Mesendoderm (in vitro differentiated cells): Measurements from ENCODE around the gene KMT2D.
A peak's percentile ranks its signal among the peaks of the same experiment; 100 is the strongest.

Source experiments
- DNase-seq: peaks from one replicate; pipeline ENCODE4 v3.0.0; 2013
- H2AK5ac ChIP-seq: 2 replicates; pipeline ENCODE4 v1.6.1; 2013; ENCODE audit warnings: low read length, inconsistent platforms
- H2BK120ac ChIP-seq: 2 replicates; pipeline ENCODE4 v1.6.1; 2013; ENCODE audit warnings: low read depth, mild to moderate bottlenecking, low read length, moderate library complexity, mixed read lengths
- H2BK15ac ChIP-seq: replicated peaks from 2 replicates; pipeline ENCODE4 v1.6.1; 2013; ENCODE audit warnings: low read depth, mild to moderate bottlenecking, moderate library complexity
- H2BK5ac ChIP-seq: 2 replicates; pipeline ENCODE4 v1.6.1; 2013; ENCODE audit warnings: low read length, inconsistent platforms
- H3K18ac ChIP-seq: 2 replicates; pipeline ENCODE4 v1.6.1; 2013; ENCODE audit warnings: mild to moderate bottlenecking, low read length, mixed read lengths
- H3K23ac ChIP-seq: one replicate; pipeline ENCODE4 v1.6.1; 2013; ENCODE audit warnings: low read length
- H3K27ac ChIP-seq: 2 replicates; pipeline ENCODE4 v1.5.1; 2013; ENCODE audit warnings: low read depth, mild to moderate bottlenecking, inconsistent platforms, low read length, moderate library complexity
- H3K27me3 ChIP-seq: 2 replicates; pipeline ENCODE4 v1.6.1; 2013; ENCODE audit warnings: low read length, control low read depth, mild to moderate bottlenecking, inconsistent platforms; ENCODE audit not compliant: insufficient read depth, poor library complexity
- H3K36me3 ChIP-seq: 2 replicates; pipeline ENCODE4 v1.6.1; 2013; ENCODE audit warnings: low read length, inconsistent platforms; ENCODE audit not compliant: control insufficient read depth, insufficient read depth
- H3K4ac ChIP-seq: one replicate; pipeline ENCODE4 v1.6.1; 2013; ENCODE audit warnings: low read depth, mild to moderate bottlenecking, low read length, moderate library complexity
- H3K4me1 ChIP-seq: 2 replicates; pipeline ENCODE4 v1.6.1; 2013; ENCODE audit warnings: low read depth, low read length, inconsistent platforms; ENCODE audit not compliant: control insufficient read depth
- H3K4me2 ChIP-seq: 2 replicates; pipeline ENCODE4 v1.6.1; 2013; ENCODE audit warnings: low read length
- H3K4me3 ChIP-seq: 2 replicates; pipeline ENCODE4 v1.5.1; 2013; ENCODE audit warnings: mild to moderate bottlenecking, low read length
- H3K56ac ChIP-seq: one replicate; pipeline ENCODE4 v1.6.1; 2013; ENCODE audit warnings: low read length
- H3K79me1 ChIP-seq: 2 replicates; pipeline ENCODE4 v1.6.1; 2013; ENCODE audit warnings: low read length, inconsistent platforms
- H3K79me2 ChIP-seq: 2 replicates; pipeline ENCODE4 v1.6.1; 2013; ENCODE audit warnings: mild to moderate bottlenecking, low read length; ENCODE audit not compliant: control insufficient read depth, insufficient read depth
- H3K9ac ChIP-seq: 2 replicates; pipeline ENCODE4 v1.6.1; 2013; ENCODE audit warnings: low read length, inconsistent platforms
- H4K5ac ChIP-seq: one replicate; pipeline ENCODE4 v1.6.1; 2013; ENCODE audit warnings: low read length
- H4K8ac ChIP-seq: one replicate; pipeline ENCODE4 v1.6.1; 2013; ENCODE audit warnings: low read depth, mild to moderate bottlenecking, control low read depth, low read length, moderate library complexity
- WGBS: extraction: QIAGEN DNeasy Blood & Tissue Kit; methylation state at CpG from one replicate; pipeline ENCODE4 v1.1.7; 2013; ENCODE audit warnings: low lambda C conversion rate, missing lambda C conversion rate; ENCODE audit not compliant: insufficient coverage; ENCODE audit errors: extremely low coverage; 5-methylcytosine and 5-hydroxymethylcytosine counted together

Gene KMT2D

DNA sequence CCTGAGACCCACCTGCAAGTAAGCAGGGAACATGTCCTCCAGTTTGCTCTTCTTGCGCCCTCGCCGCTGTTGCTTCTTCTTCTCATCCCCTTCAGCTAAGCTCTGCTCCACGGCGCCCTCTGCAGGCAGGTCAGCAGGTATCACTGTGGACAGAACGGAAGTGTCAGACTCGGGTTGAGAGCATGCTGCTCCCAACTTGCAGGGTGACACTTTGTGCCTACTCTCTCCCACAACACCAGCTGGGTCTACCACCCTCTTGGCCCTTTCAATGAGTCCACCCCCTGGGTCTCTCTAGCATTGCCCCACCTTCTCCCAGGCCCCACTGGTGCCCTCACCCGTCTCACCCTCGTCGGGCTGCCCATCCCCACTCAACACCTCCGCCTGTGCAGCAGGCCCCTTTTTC is 16.7 kb downstream of the KMT2D start:
- peak; percentile 79 for DNase-seq
- WGBS = no CpG with 5 or more reads among the region's 11 CpGs
- Histone ChIP-seq H3K56ac (no peak overlapping the region), H3K4ac (no peak overlapping the region), H3K18ac (no peak overlapping the region), H3K27me3 (no peaks in the 10 kb centered on the region), H3K27ac (no peak overlapping the region), H3K79me1 (peaks cover 3% of the 10 kb centered on the region), H3K4me3 (no peak overlapping the region), H2BK5ac (no peak overlapping the region), H4K5ac (no peak overlapping the region), H3K36me3 (peaks cover 50% of the 10 kb centered on the region), H4K8ac (no peak overlapping the region), H3K23ac (no peak overlapping the region), H3K4me2 (no peak overlapping the region), H3K9ac (no peak overlapping the region), H3K79me2 (no peaks in the 10 kb centered on the region), H2BK120ac (no peak overlapping the region), H2BK15ac (no peak overlapping the region), H3K4me1 (no peaks in the 10 kb centered on the region), H2AK5ac (no peak overlapping the region)

DNA sequence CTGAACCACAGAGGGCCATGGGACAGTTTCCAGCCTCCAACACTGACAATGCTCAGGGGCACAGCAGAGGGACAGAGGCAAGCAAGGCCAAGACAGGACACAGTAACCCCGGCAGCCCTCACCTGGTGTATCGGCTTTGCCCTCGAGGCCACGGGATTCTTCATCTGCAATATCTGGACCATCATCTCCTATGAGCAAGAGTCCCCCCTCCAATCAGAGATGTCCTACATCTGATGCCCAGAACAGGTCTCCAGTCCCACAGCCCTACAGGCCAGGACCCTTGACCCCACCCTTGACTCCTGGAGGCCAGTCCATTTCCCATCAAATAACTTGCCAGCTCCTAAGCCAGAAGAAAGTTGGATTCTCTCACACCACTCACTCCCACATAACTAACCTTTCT is 17.4 kb downstream of the KMT2D start:
- no CpG with 5 or more reads among the region's 4 CpGs for WGBS
- no peak overlapping the region for H4K5ac ChIP-seq
- no peak overlapping the region for H2BK15ac ChIP-seq
- H3K36me3 ChIP-seq = peaks cover 51% of the 10 kb centered on the region
- H3K27ac ChIP-seq = no peak overlapping the region
- H3K27me3 ChIP-seq = no peaks in the 10 kb centered on the region
- H3K4ac ChIP-seq = no peak overlapping the region
- no peak overlapping the region for H3K18ac ChIP-seq
- no peak overlapping the region for H3K56ac ChIP-seq
- no peaks in the 10 kb centered on the region for H3K79me2 ChIP-seq
- no peak for DNase-seq
- peaks cover 1% of the 10 kb centered on the region for H3K79me1 ChIP-seq
- H2BK120ac ChIP-seq = no peak overlapping the region
- H2BK5ac ChIP-seq = no peak overlapping the region
- H3K4me3 ChIP-seq = no peak overlapping the region
- no peak overlapping the region for H4K8ac ChIP-seq
- no peak overlapping the region for H3K23ac ChIP-seq
- H2AK5ac ChIP-seq = no peak overlapping the region
- H3K9ac ChIP-seq = no peak overlapping the region
- no peak overlapping the region for H3K4me2 ChIP-seq
- H3K4me1 ChIP-seq = no peaks in the 10 kb centered on the region

DNA sequence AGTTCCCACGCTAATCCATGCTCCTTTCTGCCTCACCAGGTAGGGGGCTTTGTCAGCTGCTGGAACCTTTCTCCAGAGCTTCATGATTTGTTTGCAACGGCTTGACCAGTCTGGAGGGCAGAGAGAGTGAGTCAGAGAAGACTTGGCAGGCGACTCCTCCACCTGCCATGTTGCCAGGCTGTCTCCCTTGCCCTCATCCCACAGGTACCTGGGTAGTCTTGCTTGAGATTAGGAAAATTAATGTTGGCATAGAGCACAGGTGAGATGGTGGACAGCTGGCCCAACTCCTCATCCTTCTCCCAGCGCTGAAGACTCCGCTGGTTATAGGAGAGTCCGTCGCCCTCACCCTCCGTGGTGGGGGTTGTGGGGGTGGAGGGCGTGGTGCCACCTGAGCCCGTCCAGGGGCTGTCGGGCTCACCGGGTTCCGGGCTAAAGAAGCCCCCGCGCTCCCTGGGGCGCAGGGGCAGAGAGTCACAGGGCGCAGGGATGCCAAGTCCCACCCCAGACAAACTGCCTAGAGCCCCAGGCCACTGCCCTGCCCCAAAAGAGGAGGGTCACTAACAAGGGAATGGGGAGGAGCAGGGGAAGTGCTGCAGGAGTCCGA is 18.6 kb downstream of the KMT2D start:
- H2BK5ac ChIP-seq = no peak overlapping the region
- H3K4me2 ChIP-seq = no peak overlapping the region
- no peak overlapping the region for H2BK120ac ChIP-seq
- H4K8ac ChIP-seq = no peak overlapping the region
- H3K4me3 ChIP-seq = no peak overlapping the region
- no peak overlapping the region for H3K56ac ChIP-seq
- H3K27me3 ChIP-seq = no peaks in the 10 kb centered on the region
- H3K79me2 ChIP-seq = no peaks in the 10 kb centered on the region
- H4K5ac ChIP-seq = no peak overlapping the region
- peaks cover 58% of the 10 kb centered on the region for H3K36me3 ChIP-seq
- no peak overlapping the region for H3K27ac ChIP-seq
- WGBS = no CpG with 5 or more reads among the region's 18 CpGs
- H3K18ac ChIP-seq = no peak overlapping the region
- no peaks in the 10 kb centered on the region for H3K4me1 ChIP-seq
- no peak overlapping the region for H2BK15ac ChIP-seq
- no peak overlapping the region for H3K4ac ChIP-seq
- H3K23ac ChIP-seq = no peak overlapping the region
- DNase-seq = no peak
- peaks cover 3% of the 10 kb centered on the region for H3K79me1 ChIP-seq
- H2AK5ac ChIP-seq = no peak overlapping the region
- no peak overlapping the region for H3K9ac ChIP-seq

DNA sequence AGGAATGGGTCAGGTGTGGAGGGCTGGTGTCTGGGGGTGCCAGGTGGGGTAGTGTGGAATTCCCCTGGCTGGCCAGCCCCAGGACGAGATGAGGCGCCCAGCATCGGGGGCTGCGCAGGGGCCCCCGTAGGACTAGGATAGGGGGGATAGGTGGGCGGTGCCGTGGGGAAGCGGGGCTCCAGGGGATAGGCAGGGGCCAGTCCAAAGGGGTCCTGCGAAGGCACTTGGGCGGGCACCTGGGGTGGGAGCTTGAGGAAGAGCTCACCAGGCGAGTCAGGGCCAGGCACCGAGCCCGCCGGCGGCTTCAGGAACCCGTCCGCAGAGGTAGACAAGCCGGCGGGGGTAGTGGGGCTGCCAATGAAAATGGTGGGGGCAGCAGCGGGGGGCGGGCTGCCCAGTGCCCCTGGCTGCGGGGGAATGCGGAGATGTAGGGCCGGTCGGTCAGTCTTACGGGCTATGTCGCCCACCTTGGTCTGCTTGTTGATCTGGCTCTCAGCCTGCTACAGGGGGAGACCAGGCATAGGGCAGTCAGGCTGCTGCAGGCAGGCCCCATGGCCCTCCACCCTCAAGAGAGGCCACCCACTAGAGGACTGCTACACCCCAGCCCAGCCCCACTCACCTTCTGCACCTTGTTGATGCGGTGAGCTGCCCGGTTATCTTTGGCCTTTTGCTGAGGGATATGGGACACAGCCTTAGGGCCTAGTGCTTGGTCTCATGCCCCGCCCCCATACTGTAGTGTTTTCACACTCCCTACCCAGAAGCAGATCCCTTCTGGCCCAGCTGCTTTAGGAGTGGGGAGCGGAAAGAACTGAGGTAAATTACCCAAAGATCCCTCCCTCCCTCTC is 19.3 kb downstream of the KMT2D start:
- no CpG with 5 or more reads among the region's 31 CpGs for WGBS
- H4K8ac ChIP-seq = no peak overlapping the region
- H3K36me3 ChIP-seq = peaks cover 55% of the 10 kb centered on the region
- H3K56ac ChIP-seq = no peak overlapping the region
- no peak overlapping the region for H2AK5ac ChIP-seq
- H3K27me3 ChIP-seq = no peaks in the 10 kb centered on the region
- H3K4ac ChIP-seq = no peak overlapping the region
- H3K9ac ChIP-seq = no peak overlapping the region
- no peak overlapping the region for H3K27ac ChIP-seq
- H3K4me1 ChIP-seq = no peaks in the 10 kb centered on the region
- peaks cover 3% of the 10 kb centered on the region for H3K79me1 ChIP-seq
- no peak overlapping the region for H2BK15ac ChIP-seq
- no peak overlapping the region for H3K23ac ChIP-seq
- no peak overlapping the region for H3K4me2 ChIP-seq
- H3K18ac ChIP-seq = no peak overlapping the region
- no peak overlapping the region for H4K5ac ChIP-seq
- H3K4me3 ChIP-seq = no peak overlapping the region
- H3K79me2 ChIP-seq = no peaks in the 10 kb centered on the region
- no peak for DNase-seq
- no peak overlapping the region for H2BK5ac ChIP-seq
- no peak overlapping the region for H2BK120ac ChIP-seq

DNA sequence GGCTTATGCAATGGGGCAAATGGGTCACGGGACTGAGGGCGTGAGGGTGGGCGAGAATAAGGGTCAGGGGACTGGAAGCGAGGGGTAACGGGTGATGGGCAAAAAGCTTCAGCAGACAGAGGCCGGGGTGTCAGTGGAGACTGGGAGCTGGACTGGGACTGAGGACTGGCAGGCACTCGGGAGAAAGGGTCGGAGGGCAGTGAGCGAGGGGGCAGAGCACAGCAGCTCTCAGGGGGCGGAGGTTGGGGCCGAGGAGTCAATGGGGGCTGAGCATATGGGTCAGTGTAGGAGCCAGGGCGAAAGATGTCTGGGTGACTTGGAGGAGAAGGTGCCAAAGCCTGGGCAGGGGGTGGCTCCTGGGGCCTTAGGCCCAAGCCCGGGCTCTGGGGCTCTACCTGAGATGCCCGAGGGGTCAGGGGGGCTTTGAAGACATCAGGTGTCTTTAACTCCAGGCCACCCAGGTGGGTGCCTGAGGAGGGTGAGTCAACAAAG is 20.2 kb downstream of the KMT2D start:
- H3K27ac ChIP-seq = no peak overlapping the region
- H3K4me1 ChIP-seq = no peaks in the 10 kb centered on the region
- H4K8ac ChIP-seq = no peak overlapping the region
- DNase-seq = no peak
- no peak overlapping the region for H3K23ac ChIP-seq
- H3K36me3 ChIP-seq = peaks cover 51% of the 10 kb centered on the region
- no peak overlapping the region for H3K18ac ChIP-seq
- no peak overlapping the region for H3K4me3 ChIP-seq
- H3K79me2 ChIP-seq = no peaks in the 10 kb centered on the region
- no peak overlapping the region for H3K56ac ChIP-seq
- no peak overlapping the region for H2AK5ac ChIP-seq
- H3K4ac ChIP-seq = no peak overlapping the region
- H3K9ac ChIP-seq = no peak overlapping the region
- peaks cover 3% of the 10 kb centered on the region for H3K79me1 ChIP-seq
- no peaks in the 10 kb centered on the region for H3K27me3 ChIP-seq
- WGBS = no CpG with 5 or more reads among the region's 14 CpGs
- H4K5ac ChIP-seq = no peak overlapping the region
- H3K4me2 ChIP-seq = no peak overlapping the region
- H2BK120ac ChIP-seq = no peak overlapping the region
- no peak overlapping the region for H2BK5ac ChIP-seq
- no peak overlapping the region for H2BK15ac ChIP-seq
